Fibroblast of pulmonary artery (primary cell): ENCODE measurements around the gene NEDD4L.
A peak's percentile ranks its signal among the peaks of the same experiment; 100 is the strongest.
"Not testable (repeated sequence)": the region's sequence is repeated elsewhere in the genome, so short reads cannot be mapped to it uniquely, and the experiment has no call there.

Experiments used
- DNase-seq: peaks from one replicate; pipeline ENCODE4 v3.0.0-alpha.2; 2010; ENCODE audit warnings: low read depth
- H3K4me3 ChIP-seq: replicated peaks from 2 replicates; pipeline ENCODE4 v1.5.1; 2011; ENCODE audit warnings: low read depth, mild to moderate bottlenecking, control low read depth, low read length, moderate library complexity
- TF ChIP-seq, protein P1 (sequence below): IDR thresholded peaks from 2 replicates; pipeline ENCODE4 v1.5.1; 2011; ENCODE audit warnings: mild to moderate bottlenecking, control low read depth, low read length, inconsistent platforms; ENCODE audit errors: missing control alignments

NEDD4L gene

DNA sequence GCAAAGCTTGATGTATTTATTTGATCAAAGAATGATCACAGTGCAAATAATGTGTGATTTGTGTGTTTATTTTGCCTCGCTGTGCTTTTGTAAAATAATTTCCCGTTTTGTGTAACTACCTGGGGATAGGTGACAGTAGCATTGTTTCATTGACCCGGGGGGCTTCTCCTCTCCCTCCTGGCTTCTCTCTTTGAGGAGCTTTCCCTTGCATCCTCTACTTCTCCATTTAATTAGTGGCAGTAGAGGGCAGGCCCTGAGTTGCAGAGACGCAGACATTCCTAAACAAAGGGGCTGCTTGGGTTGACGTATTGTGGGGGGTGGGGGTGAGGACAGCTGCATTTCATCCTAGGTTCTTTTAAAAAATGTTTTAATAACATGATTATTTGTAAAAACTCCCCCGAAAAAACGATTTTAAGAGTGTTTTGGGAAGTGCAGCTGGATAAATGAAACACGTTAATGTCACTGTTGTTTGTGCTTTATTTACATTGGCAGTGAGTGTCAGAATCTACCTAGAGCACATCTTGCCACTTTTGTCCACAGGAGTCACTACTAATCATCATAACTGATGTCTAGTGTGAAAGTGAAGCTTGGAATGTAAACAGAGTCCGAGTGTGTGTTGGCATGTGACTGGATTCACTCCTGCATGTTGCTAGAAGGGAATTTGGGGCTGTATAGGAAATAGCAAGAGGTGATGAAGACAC lies 2.2 kb downstream of the NEDD4L start:
- DNase-seq: no peak
- TF ChIP-seq, protein P1, sequence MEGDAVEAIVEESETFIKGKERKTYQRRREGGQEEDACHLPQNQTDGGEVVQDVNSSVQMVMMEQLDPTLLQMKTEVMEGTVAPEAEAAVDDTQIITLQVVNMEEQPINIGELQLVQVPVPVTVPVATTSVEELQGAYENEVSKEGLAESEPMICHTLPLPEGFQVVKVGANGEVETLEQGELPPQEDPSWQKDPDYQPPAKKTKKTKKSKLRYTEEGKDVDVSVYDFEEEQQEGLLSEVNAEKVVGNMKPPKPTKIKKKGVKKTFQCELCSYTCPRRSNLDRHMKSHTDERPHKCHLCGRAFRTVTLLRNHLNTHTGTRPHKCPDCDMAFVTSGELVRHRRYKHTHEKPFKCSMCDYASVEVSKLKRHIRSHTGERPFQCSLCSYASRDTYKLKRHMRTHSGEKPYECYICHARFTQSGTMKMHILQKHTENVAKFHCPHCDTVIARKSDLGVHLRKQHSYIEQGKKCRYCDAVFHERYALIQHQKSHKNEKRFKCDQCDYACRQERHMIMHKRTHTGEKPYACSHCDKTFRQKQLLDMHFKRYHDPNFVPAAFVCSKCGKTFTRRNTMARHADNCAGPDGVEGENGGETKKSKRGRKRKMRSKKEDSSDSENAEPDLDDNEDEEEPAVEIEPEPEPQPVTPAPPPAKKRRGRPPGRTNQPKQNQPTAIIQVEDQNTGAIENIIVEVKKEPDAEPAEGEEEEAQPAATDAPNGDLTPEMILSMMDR: no peak
- no peak overlapping the region for H3K4me3 ChIP-seq

DNA sequence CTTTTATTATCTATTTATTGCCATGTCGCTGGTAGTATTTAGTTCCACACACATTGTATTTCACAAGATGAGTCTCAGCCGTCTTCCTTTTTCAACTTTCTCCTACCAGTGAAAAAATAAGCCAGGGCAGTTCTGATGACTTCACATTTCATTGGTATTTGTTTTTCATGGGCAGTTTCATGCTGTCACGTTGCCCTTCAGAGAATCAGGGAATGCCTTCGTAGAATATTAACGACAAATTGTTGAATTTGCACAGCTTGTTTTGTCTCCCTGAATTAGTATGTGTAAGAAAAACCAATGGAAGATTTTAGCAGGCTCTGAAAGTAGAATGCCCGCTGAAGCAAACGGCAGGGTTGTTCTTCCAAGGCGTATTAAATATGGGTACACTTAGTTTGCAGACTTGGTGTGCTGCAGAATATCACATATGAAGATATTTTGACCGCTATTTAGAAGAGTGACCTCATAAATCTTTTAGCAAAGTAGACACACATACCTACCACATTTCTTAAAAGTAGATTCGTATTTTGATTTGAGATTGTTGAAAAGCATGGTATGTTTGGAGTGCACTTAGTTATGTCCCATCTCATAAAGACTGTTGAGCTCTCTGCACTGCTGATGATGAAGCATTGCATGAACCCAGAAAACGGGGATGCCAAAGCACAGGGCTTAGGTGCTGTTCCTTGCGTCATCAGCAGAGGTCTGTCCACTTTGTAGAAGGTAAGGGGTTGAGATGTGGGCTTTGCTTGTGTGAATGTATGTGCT lies 2.9 kb downstream of the NEDD4L start:
- TF ChIP-seq, protein P1: no peak
- no peak for DNase-seq
- no peak overlapping the region for H3K4me3 ChIP-seq

DNA sequence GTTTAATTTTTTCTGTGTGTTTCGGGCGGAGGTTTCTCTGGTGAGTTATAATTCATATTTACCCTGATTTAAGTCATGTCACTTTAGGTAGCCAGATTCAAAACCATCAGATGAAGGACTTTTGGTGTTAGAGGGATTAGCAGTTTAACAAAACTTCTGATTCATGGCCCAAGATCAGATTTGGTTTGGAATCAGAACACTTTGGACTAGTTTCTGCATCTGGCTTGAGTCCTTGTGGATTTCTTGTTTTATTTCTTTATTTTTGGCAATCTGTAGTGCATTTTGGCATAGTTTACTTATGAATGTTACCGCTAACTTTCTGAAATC lies 3.5 kb downstream of the NEDD4L start:
- no peak for DNase-seq
- H3K4me3 ChIP-seq: no peak overlapping the region
- TF ChIP-seq, protein P1: no peak

DNA sequence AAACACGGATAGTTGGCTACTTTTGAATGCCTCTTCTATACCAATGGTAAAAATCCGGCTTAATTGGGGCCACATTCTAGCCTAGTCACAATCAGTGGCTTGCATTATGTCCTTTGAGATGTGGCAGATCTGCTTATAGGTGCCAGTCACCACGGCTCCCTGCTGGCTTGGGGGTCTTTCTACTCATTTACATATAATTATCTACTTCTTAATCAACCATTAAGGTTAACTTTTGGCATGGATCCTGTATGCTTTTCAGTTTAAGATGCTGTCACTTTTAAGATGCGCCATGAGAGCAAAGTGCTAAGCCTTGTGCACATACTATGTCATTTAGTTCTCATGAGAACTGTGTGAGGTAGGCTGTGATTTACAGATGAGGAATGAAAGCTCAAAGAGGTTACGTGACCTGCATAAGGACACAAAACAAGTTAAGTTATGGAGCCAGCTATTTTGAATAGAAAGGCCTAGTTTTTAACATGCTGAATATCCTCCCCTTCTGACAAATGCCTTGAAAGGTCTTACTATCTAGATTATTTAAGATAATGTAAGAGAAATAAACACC lies 4.1 kb downstream of the NEDD4L start:
- TF ChIP-seq, protein P1: no peak
- no peak for DNase-seq
- H3K4me3 ChIP-seq: no peak overlapping the region

DNA sequence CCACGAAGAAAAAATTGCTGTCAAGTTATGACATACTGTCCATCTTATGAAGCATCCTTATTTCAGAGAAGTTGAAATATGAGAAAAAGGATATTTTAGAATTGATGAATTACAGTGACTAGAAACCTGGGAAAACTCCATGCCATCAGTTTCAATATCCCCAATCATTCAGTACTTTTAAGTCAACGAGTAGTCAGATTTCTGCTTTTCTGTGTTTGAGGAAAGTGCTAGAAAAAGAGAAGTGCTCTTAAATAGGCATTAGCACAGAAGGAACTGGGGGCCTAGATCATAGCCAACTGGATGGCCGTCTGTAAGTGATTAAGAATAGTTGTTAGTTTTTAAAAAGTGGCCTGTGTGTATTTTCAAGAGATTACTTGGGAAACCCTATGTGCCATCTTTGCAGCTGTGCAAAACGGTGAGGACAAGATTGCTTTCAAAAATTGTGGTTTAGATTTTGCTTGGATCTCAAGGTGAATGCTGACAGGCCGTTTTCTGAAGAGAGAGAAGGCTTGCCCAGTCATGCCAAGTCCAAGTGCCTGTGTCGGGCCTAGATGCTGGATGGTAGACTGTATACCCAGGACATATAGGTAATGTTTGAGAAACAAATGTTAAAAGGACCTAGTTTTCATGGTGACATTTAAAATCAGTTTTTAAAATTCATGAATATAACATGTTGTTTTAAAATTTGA lies 5.1 kb downstream of the NEDD4L start:
- no peak for DNase-seq
- TF ChIP-seq, protein P1: no peak
- H3K4me3 ChIP-seq: no peak overlapping the region

DNA sequence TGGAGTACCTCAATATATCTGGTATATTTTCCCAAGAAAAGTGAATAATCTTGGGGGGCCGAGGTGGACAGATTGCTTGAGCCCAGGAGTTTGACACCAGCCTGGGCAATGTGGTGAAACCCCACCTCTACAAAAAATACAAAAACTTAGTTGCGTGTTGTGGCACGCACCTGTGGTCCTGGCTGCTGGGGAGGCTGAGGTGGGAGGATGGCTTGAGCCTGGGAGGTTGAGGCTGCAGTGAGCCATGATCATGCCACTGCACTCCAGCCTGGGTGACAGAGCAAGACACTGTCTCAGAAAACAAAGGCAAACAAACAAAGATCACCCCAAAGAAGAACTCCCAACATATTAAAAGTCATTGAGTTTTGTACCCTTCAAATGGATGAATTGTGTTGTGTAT lies 6.9 kb downstream of the NEDD4L start:
- DNase-seq, H3K4me3 ChIP-seq: not testable (repeated sequence)

DNA sequence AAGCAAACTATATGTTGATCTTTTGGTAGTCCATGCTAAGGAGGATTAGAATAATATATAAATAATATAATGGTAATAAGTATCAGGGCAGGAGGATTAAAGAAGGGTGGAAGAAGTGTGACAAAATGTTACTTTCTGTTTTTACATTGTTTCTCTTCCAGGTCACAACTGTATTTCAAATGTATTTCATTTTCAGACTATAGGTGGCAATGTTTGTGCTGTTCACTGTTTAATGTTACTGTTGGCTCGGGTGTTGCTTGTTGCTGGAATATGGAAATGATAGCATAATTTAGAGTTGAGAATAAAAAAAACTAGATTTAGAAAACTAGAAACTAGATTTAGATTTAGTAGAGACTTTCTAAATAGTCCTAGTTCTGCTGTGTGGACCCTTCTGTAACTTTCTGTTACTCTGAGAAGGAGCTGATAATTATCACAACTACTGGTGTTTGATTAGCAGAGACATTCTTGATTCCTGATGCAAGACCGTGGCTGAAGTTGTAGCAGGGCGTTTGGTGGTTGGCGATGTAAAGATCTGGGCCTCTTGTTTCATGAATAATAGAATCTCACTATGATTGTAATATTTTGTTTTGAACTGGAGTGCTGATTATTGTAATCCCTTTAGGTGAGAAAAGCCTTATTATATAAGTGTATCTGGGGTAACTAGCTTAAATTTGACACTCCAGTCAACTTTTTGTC lies 7.9 kb downstream of the NEDD4L start:
- no peak overlapping the region for H3K4me3 ChIP-seq
- peak; percentile 50 for DNase-seq
- TF ChIP-seq, protein P1: peak; percentile 46
